ENCODE data around the gene NEBL. TPM values are rescaled to one million over a fixed set of nuclear protein-coding genes. Genes with fewer than 3 reads are reported as not detected.

The NEBL gene
- total RNA-seq, 1 donor from 2014 or later: 2.9 TPM

- DNase-seq: no peak
These were observed 126.1 kb downstream of the NEBL start for GRCh38 chr10:20771051-20771450.

DNA sequence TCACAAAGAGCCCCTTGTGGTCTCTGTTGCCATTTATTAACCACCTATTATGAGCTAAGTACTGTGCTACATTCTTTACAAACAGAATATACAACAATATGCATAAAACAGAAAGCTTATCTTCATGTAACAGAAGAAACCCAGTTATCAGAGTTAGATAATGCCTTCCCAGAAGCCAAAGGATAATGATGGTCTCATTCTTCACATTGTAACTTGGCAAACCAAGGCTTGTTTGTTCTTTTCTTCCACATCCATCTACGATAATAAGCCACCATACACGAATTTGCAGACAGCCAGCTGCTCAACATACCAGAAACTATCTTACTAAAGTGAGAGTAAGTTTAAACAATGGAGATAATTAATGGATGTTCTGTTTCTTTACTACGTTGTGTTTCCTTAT is 127.6 kb downstream of the NEBL start:
- DNase-seq: no peak

GRCh38 chr10:20768843-20769242 is 128.3 kb downstream of the NEBL start:
- DNase-seq: no peak

GRCh38 chr10:20767028-20767427 is 130.1 kb downstream of the NEBL start:
- no peak for DNase-seq

- DNase-seq: no peak
These were observed 132.0 kb downstream of the NEBL start for GRCh38 chr10:20765066-20765465.

- no peak for DNase-seq
These were observed 136.7 kb downstream of the NEBL start for GRCh38 chr10:20760460-20760859.

- DNase-seq: no peak
These were observed 148.6 kb downstream of the NEBL start for GRCh38 chr10:20748551-20748950.

GRCh38 chr10:20747782-20748181 is 149.3 kb downstream of the NEBL start:
- no peak for DNase-seq

DNA sequence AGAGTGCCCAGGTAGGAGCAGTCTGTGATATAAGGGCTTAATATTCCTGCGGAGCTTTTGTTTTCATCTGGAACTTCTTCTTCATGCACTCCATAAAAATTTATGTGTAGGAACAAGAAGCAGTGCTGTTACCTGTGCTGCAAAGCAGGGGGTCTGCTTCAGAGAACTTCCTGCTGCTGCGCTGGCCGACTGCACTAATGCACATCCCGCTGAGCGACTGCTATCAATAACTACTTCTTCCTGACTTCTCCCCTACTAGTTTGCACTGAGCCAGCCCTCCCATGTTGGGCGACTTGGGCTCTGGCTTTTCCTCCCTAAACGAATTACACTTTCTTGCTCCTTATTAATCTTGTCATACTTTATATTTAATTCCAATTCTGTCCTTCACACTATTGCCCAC is 150.3 kb downstream of the NEBL start:
- DNase-seq: no peak

DNA sequence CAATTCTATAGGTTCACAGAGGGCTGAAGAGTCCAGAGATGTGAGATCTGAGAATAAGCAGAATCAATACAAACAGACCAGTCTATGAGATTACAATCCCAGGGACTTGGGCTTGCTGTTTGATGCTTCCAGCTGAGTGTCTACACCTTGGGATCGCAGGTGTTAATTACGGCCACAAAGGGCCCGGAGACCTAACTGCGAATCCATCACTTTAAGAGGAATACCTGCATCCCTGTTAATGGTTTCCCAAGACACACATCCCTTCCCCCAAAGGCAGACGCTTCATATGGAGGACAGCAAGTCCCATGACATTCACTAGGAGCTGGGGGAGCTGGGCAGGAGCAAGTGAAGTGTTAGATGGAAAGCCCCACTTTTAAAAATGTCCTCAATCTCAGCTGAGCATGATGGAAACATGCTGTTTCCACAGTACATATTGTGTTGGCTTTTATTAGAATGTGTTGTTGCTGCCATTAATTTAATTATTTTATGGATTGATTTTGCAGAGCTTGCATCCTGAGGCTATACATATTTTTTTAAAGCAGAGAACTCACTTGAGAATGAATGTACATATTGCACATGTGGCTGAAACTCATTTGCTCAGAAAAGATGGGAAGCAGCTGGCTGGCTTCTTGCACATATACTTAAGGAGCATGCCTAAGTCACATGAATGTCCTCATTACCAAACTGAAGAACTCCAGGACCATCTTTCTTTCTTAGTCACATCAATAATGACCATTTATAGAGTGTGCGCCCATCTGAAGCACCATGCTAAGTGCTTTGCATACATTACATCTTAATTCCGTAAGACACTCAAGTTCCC is 151.3 kb downstream of the NEBL start:
- DNase-seq: no peak

GRCh38 chr10:20744821-20745220 is 152.3 kb downstream of the NEBL start:
- DNase-seq: no peak

- DNase-seq: no peak
These were observed 153.2 kb downstream of the NEBL start for GRCh38 chr10:20743942-20744341.

DNA sequence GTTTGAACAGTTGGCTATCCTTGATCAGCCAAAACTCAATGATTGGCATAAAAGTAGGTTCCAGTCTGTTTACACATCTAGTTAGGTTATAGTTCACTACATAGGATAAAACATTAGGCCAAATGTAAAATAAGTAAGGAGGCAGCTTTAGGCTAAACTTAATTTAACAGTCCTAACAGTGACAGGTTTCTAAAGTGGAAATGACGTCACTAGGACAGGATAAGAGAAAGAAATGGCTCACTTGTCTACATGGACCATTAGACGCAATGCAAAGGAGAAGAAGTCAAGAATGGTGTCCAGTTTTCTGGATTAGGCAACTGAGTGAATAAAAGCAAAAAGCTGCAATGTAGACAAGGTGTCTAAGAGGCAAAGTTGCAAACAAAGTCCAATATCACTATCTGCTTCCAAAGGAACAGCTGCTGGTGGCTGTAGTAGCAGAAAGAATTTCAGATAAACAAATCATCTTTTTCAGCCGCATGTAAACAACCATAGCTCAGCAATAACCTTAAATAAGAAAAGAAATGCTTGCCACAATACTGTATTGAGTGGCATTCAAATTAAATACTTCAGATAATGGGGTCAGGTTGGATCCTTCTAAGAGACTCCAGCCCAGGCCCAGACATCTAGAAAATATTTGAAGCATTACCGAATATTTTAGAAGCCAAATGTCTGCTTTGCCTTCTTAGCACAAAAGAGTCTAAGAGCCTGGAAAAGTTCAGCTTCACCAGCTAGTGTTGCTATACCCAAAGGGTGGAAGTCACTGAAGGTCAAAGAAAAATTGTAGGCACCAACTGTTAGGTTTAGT is 154.2 kb downstream of the NEBL start:
- DNase-seq: no peak

DNA sequence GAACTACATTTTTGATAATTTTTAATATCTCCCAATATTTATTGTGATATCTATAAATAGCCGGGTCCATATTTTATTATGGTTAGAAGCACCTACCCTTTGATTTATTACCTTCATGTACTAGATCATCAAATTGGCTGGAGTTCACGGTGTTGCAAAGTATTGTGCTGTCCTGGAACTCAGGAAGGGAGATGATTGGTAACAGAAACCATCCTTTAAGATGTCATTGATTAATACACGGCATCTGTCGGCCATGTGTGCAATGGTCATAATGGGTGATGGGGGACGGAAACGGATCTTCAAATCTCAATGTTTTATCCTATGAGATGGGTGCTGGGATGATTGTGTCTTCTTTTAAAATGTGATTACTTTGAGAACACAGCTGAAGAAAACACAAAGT is 157.0 kb downstream of the NEBL start:
- DNase-seq: no peak

GRCh38 chr10:20737107-20737506 is 160.0 kb downstream of the NEBL start:
- no peak for DNase-seq

Measured in dermis blood vessel endothelial cell (primary cell).